Stimulated activated CD8-positive, alpha-beta memory T cell treated with anti-CD3 and anti-CD28 coated beads, Interleukin-12 subunit alpha, Interleukin-12 subunit beta, amount 100 ng/mL, for 1 hour (primary cell): ENCODE data around the gene IL17RB.

Source experiments
- DNase-seq: peaks from one replicate; pipeline ENCODE4 v3.0.0-alpha.2; 2020; ENCODE audit warnings: low read depth

IL17RB gene

DNA sequence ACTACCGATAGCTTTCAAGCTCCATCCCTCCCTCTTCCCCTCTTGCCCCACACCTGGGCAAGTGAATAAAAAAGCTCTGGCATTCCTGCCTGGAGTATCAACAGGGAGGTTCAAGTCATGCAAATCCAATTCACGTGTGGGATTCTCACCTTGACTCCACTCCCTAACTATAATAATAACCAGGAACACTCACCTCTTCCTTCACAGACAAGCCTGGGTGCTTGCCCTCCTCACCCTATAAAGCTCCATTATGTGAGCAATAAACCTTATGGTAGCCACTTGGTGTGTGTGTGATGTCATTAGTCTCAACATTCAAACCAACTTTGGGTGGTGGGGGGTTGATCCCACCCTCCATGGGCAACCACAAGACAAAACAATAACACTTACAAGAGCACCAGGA, 16.8 kb upstream of the IL17RB start:
- no peak for DNase-seq

GRCh38 chr3:53830944-53831343, 15.4 kb upstream of the IL17RB start:
- DNase-seq: no peak

- no peak for DNase-seq
Measured at GRCh38 chr3:53833053-53833645, 13.2 kb upstream of the IL17RB start.

DNA sequence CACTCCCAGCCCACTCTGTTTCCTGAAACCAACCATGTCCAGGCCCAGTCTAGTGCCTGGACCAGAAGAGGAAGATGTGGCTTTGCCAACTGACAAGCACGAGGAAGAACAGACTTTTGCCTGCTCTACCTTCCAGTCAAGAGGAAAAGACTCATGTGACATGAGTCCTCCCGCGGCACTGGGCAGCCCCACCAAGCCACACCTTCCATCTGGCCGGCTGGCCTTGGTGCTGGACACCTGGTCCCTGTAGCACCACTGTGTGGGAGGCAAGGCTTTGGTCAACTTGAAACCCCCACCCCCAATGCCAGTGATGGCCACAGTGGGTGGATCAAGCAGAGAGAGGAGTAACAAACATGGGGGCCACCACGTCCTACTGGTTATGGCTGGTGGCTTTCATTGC, 12.7 kb upstream of the IL17RB start:
- DNase-seq: no peak

DNA sequence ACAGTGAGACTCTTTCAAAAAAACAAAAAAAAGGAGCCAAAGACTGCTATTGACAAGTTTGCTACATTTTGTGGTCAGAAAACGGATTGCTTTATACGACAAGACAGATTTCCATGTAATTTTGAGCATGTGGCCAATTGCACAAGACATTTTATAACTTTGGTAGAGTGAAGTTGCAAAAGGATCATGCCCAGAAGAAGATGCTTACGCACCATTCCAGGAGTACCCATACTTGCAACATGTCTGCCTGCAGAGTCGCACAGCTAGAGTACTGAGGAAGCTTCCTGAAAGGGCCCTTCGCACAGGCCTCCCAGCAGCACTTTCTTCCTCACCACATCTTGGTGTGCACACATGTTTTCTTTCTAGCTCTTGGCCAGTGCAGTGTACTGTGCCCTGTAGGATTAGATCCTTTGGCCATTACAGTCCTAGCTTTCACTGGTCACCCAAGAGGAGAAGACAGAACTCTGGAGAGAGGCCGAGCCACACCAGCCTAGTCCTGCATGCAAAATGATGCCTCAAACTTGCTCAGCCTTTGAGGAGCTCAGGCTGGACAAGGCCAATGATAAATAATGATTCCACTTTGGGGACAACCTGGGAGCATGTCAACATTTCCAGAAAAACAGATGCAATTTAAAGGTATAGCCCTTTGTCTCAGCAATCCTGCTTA, 11.8 kb upstream of the IL17RB start:
- DNase-seq: no peak

DNA sequence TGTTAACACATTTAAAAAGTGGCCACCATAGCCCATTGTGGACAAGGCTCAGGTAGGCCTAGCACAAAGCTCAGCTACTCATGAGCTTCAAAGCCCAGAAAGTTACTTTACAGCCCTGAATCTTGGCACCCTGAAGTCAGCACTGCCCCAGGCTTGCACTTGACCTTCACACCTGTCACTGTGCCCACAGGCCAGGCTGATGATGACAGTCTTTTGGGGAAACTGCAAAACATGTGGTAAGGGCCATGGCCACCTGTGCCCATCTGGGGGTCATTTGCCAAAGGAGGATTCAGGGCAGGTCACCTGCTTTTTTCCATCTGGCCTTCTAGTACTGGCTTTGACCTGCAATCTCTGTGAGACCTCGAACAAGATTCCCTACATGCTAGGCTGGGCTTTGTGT, 11.1 kb upstream of the IL17RB start:
- no peak for DNase-seq

- DNase-seq: no peak
Measured at GRCh38 chr3:53836084-53836872, 10.1 kb upstream of the IL17RB start.

- no peak for DNase-seq
Measured at GRCh38 chr3:53837331-53837730, 9.0 kb upstream of the IL17RB start.

GRCh38 chr3:53841296-53841695, 5.1 kb upstream of the IL17RB start:
- no peak for DNase-seq

GRCh38 chr3:53842436-53843194, 3.8 kb upstream of the IL17RB start:
- DNase-seq: no peak

- DNase-seq: no peak
Measured at GRCh38 chr3:53843195-53844177, 2.9 kb upstream of the IL17RB start.

GRCh38 chr3:53844262-53845102, 1.9 kb upstream of the IL17RB start:
- no peak for DNase-seq

- DNase-seq: no peak
Measured at GRCh38 chr3:53845103-53845880, 1.1 kb upstream of the IL17RB start.

DNA sequence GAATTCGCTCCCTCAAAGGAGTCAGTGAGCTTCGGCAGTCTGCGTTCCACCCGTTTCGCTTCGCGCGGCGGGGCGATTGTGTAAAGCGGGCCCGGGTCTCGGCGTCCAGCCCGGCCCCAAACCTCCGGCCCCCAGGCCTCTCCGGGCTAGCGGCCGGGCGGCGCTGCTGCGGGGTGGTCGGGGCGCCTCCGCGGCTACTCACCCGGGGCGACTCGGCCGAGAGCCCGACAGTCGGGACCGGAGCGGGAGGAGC, 561 bp upstream of the IL17RB start:
- no peak for DNase-seq

GRCh38 chr3:53846851-53847155, 435 bp downstream of the IL17RB start:
- no peak for DNase-seq

DNA sequence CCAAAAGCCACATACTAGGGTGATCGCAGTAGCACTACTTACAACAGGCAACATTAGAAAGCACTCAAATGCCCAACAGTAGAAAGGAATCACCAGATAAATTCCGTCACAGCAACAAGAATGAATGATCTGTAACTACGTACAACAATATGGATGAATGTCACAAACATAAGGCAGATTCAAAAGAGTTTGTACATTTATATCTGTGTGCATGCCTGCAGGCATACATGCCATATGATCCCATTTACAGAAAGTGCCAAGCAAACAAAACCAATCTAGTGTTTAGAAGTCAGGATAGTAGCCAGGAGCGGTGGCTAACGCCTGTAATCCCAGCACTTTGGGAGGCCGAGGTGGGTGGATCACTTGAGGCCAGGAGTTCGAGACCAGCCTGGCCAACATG, 3.5 kb downstream of the IL17RB start:
- DNase-seq: no peak

DNA sequence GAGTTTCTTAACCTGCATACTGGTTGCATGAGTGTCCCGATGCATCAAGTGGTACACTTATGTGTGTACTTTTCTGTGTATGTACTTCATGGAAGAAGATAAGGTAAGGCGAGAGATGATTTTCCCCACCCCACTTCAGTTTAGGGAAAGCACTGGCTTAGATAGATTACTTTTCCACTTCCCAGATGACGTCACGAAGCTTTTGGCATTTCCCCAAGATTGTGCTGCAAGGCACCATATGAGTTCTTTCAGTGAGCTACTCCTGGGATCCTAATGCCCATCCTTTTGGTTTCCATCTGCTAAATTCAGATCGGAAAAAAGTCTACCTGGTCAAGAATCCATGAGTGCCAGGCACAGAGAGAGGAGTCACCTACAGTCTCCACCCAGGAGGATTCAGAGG, 4.5 kb downstream of the IL17RB start:
- DNase-seq: no peak

DNA sequence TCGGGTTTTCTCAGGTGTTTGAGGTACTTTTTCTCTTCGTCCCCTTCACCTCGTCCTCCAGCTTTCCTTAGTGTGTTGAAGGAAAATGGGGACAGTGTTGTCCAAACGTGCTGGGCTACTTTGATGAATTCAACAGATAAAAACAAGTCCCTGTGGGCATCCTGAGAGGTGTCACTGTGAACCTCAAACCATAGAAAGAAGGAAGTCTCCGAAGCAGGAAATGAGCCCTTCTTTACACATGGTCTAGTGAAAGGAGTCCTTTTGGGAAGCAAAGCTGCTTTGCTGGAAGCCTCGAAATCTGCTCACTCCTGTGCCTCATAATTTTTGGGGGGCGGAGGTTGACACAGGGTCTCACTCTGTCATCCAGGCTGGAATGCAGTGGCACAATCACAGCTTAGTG, 10.6 kb downstream of the IL17RB start:
- no peak for DNase-seq

- no peak for DNase-seq
Measured at GRCh38 chr3:53858096-53858741, 11.9 kb downstream of the IL17RB start.

DNA sequence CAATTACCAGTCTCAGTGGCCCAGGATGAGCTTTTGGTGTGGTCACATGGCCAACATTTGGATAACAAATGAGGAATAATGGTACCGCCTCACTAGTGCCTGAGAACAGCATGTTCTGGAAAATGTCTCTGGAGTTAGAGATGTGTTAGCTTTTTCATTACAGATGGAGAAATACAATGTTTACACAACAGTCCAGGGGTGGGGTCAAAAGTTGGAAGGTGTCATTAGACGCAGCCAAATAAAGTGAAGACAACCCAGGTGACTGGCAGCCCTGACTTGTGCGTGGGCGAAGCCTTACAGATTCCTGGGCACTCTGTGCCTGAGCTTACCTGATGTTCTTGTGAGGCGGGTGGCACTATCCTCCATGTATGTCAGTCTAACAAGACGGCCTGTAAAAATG, 12.8 kb downstream of the IL17RB start:
- no peak for DNase-seq
